ENCODE data around the gene ATP13A2.

- TF ChIP-seq CTCF (IDR thresholded peaks at IDR 0.05 in 4 of 5, conservative IDR thresholded peaks at IDR 0.05 in 1 of 5), result no peak
- TF ChIP-seq POLR2A (IDR thresholded peaks at IDR 0.05), result no peak
Measured at GRCh38 chr1:17060306-17060749, 48.6 kb upstream of the ATP13A2 start.
